ENCODE measurements around the gene FAM47A. TPM values are rescaled to one million over a fixed set of nuclear protein-coding genes. Genes with fewer than 3 reads are reported as not detected.

Gene FAM47A
- not detected for polyA plus RNA-seq
- long read RNA-seq, donor 1 = 0 reads
- long read RNA-seq, donor 2 = 0 reads
- long read RNA-seq, donor 3 = 0 reads
- long read RNA-seq, donor 4 = 0 reads
- long read RNA-seq, donor 5 = 0 reads
- long read RNA-seq, donor 6 = 0 reads
- long read RNA-seq, donor 7 = 0 reads
- long read RNA-seq, donor 8 = 0 reads
- long read RNA-seq, donor 9 = 0 reads
- long read RNA-seq, donor 10 = 0 reads

DNA sequence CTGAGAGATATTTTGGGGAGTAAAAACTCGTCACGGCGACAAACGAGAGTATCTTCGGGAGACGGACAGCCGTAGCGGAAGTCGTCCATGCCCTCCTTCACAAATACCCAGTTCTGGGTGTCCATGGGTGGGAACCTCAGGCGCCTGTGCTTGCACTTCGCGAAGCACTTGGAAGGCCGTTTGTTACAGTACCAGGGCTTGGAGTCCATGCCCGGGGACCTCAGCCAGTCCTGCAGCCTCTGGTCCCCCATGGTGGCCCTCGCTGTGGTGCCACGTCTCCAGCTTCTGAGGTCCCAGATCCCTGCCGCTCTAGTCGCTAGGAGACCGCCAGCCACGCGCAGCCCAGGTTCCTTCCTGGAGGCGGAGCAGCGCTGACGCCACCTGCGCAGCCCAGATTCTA, at the start of gene FAM47A:
FAM47A (minus strand) TSS at position 287 of the 400 bp plus-strand sequence; CDS start at position 251, 36 bp downstream.
- H3K9me3 ChIP-seq (ENCODE audit: control insufficient read depth in 2 of 2, insufficient read depth in 1 of 2, low read depth in 1 of 2, low read length in 1 of 2) = peaks cover 2 to 8% of the 10 kb centered on the region in 2 donors
- no peaks in the 10 kb centered on the region for H3K4me1 ChIP-seq (ENCODE audit: control insufficient read depth in 3 of 3, insufficient read depth in 2 of 3, low read depth in 1 of 3, low read length in 2 of 3)
- FAIRE-seq (no peak), DNase-seq (no peak)
- H3K27me3 ChIP-seq (ENCODE audit: control insufficient read depth in 3 of 3, insufficient read depth in 3 of 3, low read length in 3 of 3) = no peaks in the 10 kb centered on the region
- H3K36me3 ChIP-seq (ENCODE audit: control insufficient read depth in 3 of 3, insufficient read depth in 2 of 3, low read depth in 1 of 3, low read length in 3 of 3) = no peaks in the 10 kb centered on the region
- no peak within 1 kb of the TSS for H3K4me3 ChIP-seq (ENCODE audit: low read depth in 1 of 3, low read length in 3 of 3)
- H3K27ac ChIP-seq (ENCODE audit: low read depth in 1 of 3, low read length in 2 of 3) = no peak within 1 kb of the TSS
- WGBS, 3 donors = 87 to 95% (median 93%) methylated on average over 24 to 25 of the region's 25 CpGs

DNA sequence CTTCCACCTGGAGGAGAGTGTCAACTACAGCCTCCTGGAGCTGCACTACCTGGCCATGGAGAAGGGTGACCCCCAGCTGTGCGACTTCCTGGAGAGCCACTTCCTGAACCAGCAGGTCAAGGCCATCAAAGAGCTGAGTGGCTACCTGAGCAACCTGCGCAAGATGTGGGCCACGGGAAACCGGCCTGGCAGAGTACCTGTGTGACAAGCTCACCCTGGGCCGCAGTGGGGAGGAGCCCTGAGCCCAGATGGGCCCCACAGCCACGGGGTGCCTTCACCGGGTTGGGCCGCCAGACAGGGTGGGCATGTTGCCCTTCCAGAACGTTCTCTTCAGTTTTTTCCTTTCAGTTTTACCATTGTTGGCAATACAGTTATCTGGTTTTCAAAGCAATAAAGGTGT, 15.2 kb upstream of the FAM47A start:
- Histone ChIP-seq H3K27me3 (ENCODE audit: control insufficient read depth in 3 of 3, insufficient read depth in 3 of 3, low read length in 3 of 3) (no peaks in the 10 kb centered on the region), H3K9me3 (ENCODE audit: control insufficient read depth in 2 of 2, insufficient read depth in 1 of 2, low read depth in 1 of 2, low read length in 1 of 2) (no peaks in the 10 kb centered on the region), H3K27ac (ENCODE audit: low read depth in 1 of 3, low read length in 2 of 3) (no peak overlapping the region), H3K4me1 (ENCODE audit: control insufficient read depth in 3 of 3, insufficient read depth in 2 of 3, low read depth in 1 of 3, low read length in 2 of 3) (no peaks in the 10 kb centered on the region), H3K36me3 (ENCODE audit: control insufficient read depth in 3 of 3, insufficient read depth in 2 of 3, low read depth in 1 of 3, low read length in 3 of 3) (no peaks in the 10 kb centered on the region), H3K4me3 (ENCODE audit: low read depth in 1 of 3, low read length in 3 of 3) (no peak overlapping the region)
- no peak for FAIRE-seq
- DNase-seq = no peak
- 85 to 86% (median 85%) methylated on average over 9 of the region's 9 CpGs for WGBS, 3 donors

DNA sequence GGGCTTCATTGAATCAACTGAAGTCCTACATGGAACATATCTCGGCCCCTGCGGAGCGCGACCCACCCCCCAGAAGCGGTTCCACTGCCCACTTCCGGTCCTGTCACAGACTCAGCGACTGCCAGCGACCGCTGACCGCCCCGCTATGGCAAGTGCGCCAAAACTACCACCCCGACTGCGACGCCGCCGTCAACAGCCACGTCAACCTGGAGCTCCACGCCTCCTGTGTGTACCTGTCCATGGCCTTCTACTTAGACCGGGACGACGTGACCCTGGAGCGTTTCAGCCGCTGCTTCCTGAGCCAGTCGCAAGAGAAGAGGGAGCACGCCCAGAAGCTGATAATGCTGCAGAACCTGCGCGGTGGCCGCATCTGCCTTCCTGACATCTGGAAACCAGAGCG, 14.8 kb upstream of the FAM47A start:
- Histone ChIP-seq H3K4me1 (ENCODE audit: control insufficient read depth in 3 of 3, insufficient read depth in 2 of 3, low read depth in 1 of 3, low read length in 2 of 3) (no peaks in the 10 kb centered on the region), H3K27ac (ENCODE audit: low read depth in 1 of 3, low read length in 2 of 3) (no peak overlapping the region), H3K9me3 (ENCODE audit: control insufficient read depth in 2 of 2, insufficient read depth in 1 of 2, low read depth in 1 of 2, low read length in 1 of 2) (no peaks in the 10 kb centered on the region), H3K36me3 (ENCODE audit: control insufficient read depth in 3 of 3, insufficient read depth in 2 of 3, low read depth in 1 of 3, low read length in 3 of 3) (no peaks in the 10 kb centered on the region), H3K27me3 (ENCODE audit: control insufficient read depth in 3 of 3, insufficient read depth in 3 of 3, low read length in 3 of 3) (no peaks in the 10 kb centered on the region), H3K4me3 (ENCODE audit: low read depth in 1 of 3, low read length in 3 of 3) (no peak overlapping the region)
- no peak for DNase-seq
- FAIRE-seq = no peak
- WGBS, 3 donors = 88 to 97% (median 94%) methylated on average over 24 to 30 of the region's 30 CpGs

DNA sequence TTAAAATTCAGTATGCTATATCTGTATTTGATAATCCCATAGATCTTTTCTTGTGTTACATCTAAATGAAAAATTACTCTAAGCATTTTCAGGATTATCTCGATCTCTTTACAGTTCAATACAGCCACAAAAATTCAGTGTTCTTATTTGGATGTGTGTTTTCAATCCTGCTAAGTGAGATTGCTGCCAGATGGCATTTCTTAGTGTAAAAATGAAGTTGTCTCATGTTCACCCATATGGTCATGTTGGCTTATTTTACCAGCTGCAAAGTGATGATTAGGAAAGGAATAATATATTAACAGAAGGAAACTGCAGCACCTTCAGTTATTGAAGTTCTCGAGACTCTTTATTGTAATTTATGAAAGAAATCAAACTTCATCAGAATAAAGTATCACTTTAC, 12.1 kb upstream of the FAM47A start:
- Histone ChIP-seq H3K4me3 (ENCODE audit: low read depth in 1 of 3, low read length in 3 of 3) (no peak overlapping the region), H3K9me3 (ENCODE audit: control insufficient read depth in 2 of 2, insufficient read depth in 1 of 2, low read depth in 1 of 2, low read length in 1 of 2) (peaks cover 0 to 2% of the 10 kb centered on the region in 2 donors), H3K36me3 (ENCODE audit: control insufficient read depth in 3 of 3, insufficient read depth in 2 of 3, low read depth in 1 of 3, low read length in 3 of 3) (no peaks in the 10 kb centered on the region), H3K4me1 (ENCODE audit: control insufficient read depth in 3 of 3, insufficient read depth in 2 of 3, low read depth in 1 of 3, low read length in 2 of 3) (no peaks in the 10 kb centered on the region), H3K27me3 (ENCODE audit: control insufficient read depth in 3 of 3, insufficient read depth in 3 of 3, low read length in 3 of 3) (no peaks in the 10 kb centered on the region), H3K27ac (ENCODE audit: low read depth in 1 of 3, low read length in 2 of 3) (no peak overlapping the region)
- DNase-seq (no peak), FAIRE-seq (no peak)
- WGBS, 3 donors = 62 to 82% (median 73%) methylated on average over 2 of the region's 2 CpGs

DNA sequence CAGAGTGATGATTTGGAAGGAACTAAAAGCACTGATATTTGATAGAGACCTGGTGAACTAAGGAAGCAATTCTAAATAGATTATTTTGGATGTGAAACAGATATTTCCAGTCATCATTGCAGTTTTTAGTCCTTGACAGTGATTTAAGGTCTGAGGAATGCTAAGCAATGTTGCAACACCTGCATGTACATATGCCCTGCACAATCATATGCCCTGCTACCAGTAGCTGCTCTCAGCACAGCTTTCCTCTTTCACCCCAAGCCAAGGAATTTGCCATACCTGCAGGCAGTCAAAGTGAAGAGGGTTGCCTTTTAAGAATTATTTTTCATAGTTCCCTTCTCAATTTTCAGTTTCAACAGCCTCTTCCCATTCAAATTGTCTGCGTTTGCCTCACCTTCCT, 8.7 kb upstream of the FAM47A start:
- 61 to 83% (median 65%) methylated on average over 1 of the region's 1 CpG for WGBS, 3 donors
- Histone ChIP-seq H3K4me3 (ENCODE audit: low read depth in 1 of 3, low read length in 3 of 3) (no peak overlapping the region), H3K27ac (ENCODE audit: low read depth in 1 of 3, low read length in 2 of 3) (no peak overlapping the region), H3K36me3 (ENCODE audit: control insufficient read depth in 3 of 3, insufficient read depth in 2 of 3, low read depth in 1 of 3, low read length in 3 of 3) (no peaks in the 10 kb centered on the region), H3K4me1 (ENCODE audit: control insufficient read depth in 3 of 3, insufficient read depth in 2 of 3, low read depth in 1 of 3, low read length in 2 of 3) (no peaks in the 10 kb centered on the region), H3K27me3 (ENCODE audit: control insufficient read depth in 3 of 3, insufficient read depth in 3 of 3, low read length in 3 of 3) (no peaks in the 10 kb centered on the region), H3K9me3 (ENCODE audit: control insufficient read depth in 2 of 2, insufficient read depth in 1 of 2, low read depth in 1 of 2, low read length in 1 of 2) (peaks cover 0 to 2% of the 10 kb centered on the region in 2 donors)
- no peak for DNase-seq
- no peak for FAIRE-seq

DNA sequence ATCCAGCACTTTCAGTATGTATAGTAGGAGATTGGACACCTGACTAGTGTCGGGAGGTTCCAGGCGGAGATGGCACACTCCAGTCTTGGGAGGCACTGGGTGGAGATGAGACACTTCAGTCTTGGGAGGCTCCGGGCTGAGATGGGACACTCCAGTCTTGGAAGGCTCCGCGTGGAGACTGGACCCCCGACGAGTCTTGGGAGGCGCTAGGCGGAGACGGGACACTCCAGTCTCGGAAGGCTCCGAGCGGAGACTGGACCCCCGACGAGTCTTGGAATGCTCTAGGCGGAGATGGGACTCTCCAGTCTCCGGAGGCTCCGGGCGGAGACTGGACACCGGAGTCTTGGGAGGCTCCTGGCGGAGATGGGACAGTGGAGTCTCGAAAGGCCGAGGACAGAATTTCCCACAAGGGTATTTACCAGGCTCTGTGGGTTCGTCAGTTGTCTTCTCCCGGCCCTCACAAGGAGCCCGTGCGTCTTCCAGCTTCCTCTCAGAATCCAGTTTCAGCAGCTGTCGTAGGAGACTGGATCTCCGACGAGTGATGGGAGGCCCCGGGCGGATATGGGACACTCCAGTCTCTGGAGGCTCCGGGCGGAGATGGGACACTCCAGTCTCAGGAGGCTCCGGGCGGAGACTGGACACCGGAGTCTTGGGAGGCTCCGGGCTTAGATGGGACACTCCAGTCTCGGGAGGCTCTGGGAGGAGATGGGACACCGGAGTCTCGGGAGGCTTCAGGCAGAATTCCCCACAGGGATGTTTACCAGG, 952 bp downstream of the FAM47A start:
- Histone ChIP-seq H3K4me1 (ENCODE audit: control insufficient read depth in 3 of 3, insufficient read depth in 2 of 3, low read depth in 1 of 3, low read length in 2 of 3) (no peaks in the 10 kb centered on the region), H3K4me3 (ENCODE audit: low read depth in 1 of 3, low read length in 3 of 3) (no peak overlapping the region), H3K36me3 (ENCODE audit: control insufficient read depth in 3 of 3, insufficient read depth in 2 of 3, low read depth in 1 of 3, low read length in 3 of 3) (no peaks in the 10 kb centered on the region), H3K9me3 (ENCODE audit: control insufficient read depth in 2 of 2, insufficient read depth in 1 of 2, low read depth in 1 of 2, low read length in 1 of 2) (peaks cover 2 to 8% of the 10 kb centered on the region in 2 donors), H3K27me3 (ENCODE audit: control insufficient read depth in 3 of 3, insufficient read depth in 3 of 3, low read length in 3 of 3) (no peaks in the 10 kb centered on the region), H3K27ac (ENCODE audit: low read depth in 1 of 3, low read length in 2 of 3) (no peak overlapping the region)
- FAIRE-seq (no peak), DNase-seq (no peak)
- 94 to 96% (median 95%) methylated on average over 40 to 41 of the region's 41 CpGs for WGBS, 3 donors

DNA sequence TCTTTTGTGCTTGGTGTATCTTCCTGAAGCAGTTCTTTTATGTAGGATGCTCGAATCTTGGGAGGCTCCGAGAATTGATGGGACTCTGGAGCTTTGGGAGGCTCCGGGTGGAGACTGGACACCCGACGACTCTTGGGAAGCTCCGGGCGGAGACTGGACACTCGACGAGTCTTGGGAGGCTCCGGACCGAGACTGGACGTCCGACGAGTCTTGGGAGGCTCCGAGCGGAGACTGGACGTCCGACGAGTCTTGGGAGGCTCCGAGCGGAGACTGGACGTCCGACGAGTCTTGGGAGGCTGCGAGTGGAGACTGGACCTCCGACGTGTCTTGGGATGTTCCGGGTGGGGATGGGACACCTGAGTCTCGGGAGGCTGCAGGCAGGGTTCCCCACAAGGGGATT, 1.6 kb downstream of the FAM47A start:
- Histone ChIP-seq H3K4me1 (ENCODE audit: control insufficient read depth in 3 of 3, insufficient read depth in 2 of 3, low read depth in 1 of 3, low read length in 2 of 3) (no peaks in the 10 kb centered on the region), H3K27me3 (ENCODE audit: control insufficient read depth in 3 of 3, insufficient read depth in 3 of 3, low read length in 3 of 3) (no peaks in the 10 kb centered on the region), H3K36me3 (ENCODE audit: control insufficient read depth in 3 of 3, insufficient read depth in 2 of 3, low read depth in 1 of 3, low read length in 3 of 3) (no peaks in the 10 kb centered on the region), H3K9me3 (ENCODE audit: control insufficient read depth in 2 of 2, insufficient read depth in 1 of 2, low read depth in 1 of 2, low read length in 1 of 2) (peaks cover 2 to 8% of the 10 kb centered on the region in 2 donors), H3K4me3 (ENCODE audit: low read depth in 1 of 3, low read length in 3 of 3) (no peak overlapping the region), H3K27ac (ENCODE audit: low read depth in 1 of 3, low read length in 2 of 3) (no peak overlapping the region)
- DNase-seq (no peak), FAIRE-seq (no peak)
- WGBS, 3 donors = 90 to 95% (median 93%) methylated on average over 22 to 29 of the region's 29 CpGs

DNA sequence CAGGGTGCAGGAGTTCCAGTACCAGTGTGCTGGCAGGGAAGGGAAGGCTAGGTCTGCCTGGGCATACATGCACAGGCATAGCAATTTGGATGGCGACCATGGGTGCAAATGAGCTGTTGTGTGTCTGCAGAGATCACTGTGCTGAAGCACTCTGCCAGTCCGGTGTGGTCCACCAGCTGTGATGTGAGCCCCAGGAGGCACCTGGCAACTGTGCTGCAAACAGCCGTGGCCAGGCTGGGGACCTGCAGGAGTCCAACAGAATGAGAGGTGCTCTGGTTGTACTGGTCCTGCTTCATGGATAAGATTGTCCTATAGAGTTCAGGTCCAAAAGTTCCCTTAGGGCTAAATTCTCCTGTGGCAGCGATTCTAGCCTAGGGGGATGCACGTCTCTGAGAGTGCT, 6.1 kb downstream of the FAM47A start:
- Histone ChIP-seq H3K4me3 (ENCODE audit: low read depth in 1 of 3, low read length in 3 of 3) (no peak overlapping the region), H3K9me3 (ENCODE audit: control insufficient read depth in 2 of 2, insufficient read depth in 1 of 2, low read depth in 1 of 2, low read length in 1 of 2) (no peaks in the 10 kb centered on the region), H3K36me3 (ENCODE audit: control insufficient read depth in 3 of 3, insufficient read depth in 2 of 3, low read depth in 1 of 3, low read length in 3 of 3) (no peaks in the 10 kb centered on the region), H3K27ac (ENCODE audit: low read depth in 1 of 3, low read length in 2 of 3) (no peak overlapping the region), H3K27me3 (ENCODE audit: control insufficient read depth in 3 of 3, insufficient read depth in 3 of 3, low read length in 3 of 3) (no peaks in the 10 kb centered on the region), H3K4me1 (ENCODE audit: control insufficient read depth in 3 of 3, insufficient read depth in 2 of 3, low read depth in 1 of 3, low read length in 2 of 3) (no peaks in the 10 kb centered on the region)
- 75 to 84% (median 83%) methylated on average over 5 of the region's 5 CpGs for WGBS, 3 donors
- DNase-seq = no peak
- FAIRE-seq = no peak
